Caco-2 (cell line): ENCODE data around the gene NEK7. TPM values are rescaled to one million over a fixed set of nuclear protein-coding genes. Genes with fewer than 3 reads are reported as not detected.

Experiments used
- BruUV-seq: library from RNA; stranded (reverse); fragments of 400-500 nt; replicated peaks from 2 replicates; lab custom pipeline; 2021; lab: Mats Ljungman, UMichigan
- CTCF ChIA-PET: fragments of 300-600 bp; sonication (Branson Sonifier 250); formaldehyde crosslinking; loops from one replicate; lab custom pipeline; 2022; ENCODE audit warnings: antibody characterized with exemption; lab: Charles Lee
- POLR2A ChIA-PET: fragments of 300-600 bp; sonication (Branson Sonifier 250); formaldehyde crosslinking; loops from one replicate; lab custom pipeline; 2022; ENCODE audit warnings: antibody characterized with exemption; lab: Charles Lee
- DNase-seq, 2 experiments: peaks; one replicate each; pipeline versions ENCODE4 v3.0.0 to v3.0.0-alpha.2; 2020 to 2022
- H3K27me3 ChIP-seq: replicated peaks from 2 replicates; pipeline ENCODE4 v1.6.0; 2011; ENCODE audit warnings: low read length; ENCODE audit not compliant: control insufficient read depth, insufficient read depth
- H3K36me3 ChIP-seq: 2 replicates; pipeline ENCODE4 v1.5.1; 2011; ENCODE audit warnings: low read length; ENCODE audit not compliant: control insufficient read depth, insufficient read depth
- H3K4me1 ChIP-seq: fragments of 250-450 bp; sonication (Bioruptor Pico); 2 replicates; pipeline ENCODE4 v1.5.1; 2020; ENCODE audit warnings: mild to moderate bottlenecking
- H3K4me3 ChIP-seq: 2 replicates; pipeline ENCODE4 v1.5.1; 2011; ENCODE audit warnings: low read depth, mild to moderate bottlenecking, control low read depth, low read length
- H3K9me3 ChIP-seq: fragments of 250-450 bp; sonication (Bioruptor Pico); 2 replicates; pipeline ENCODE4 v1.5.1; 2020; ENCODE audit warnings: mild to moderate bottlenecking, moderate library complexity
- H3K27ac Mint-ChIP-seq: one replicate; pipeline ENCODE4 v1.8.0; 2022; ENCODE audit warnings: mixed read lengths; ENCODE audit not compliant: unreplicated experiment
- H3K27me3 Mint-ChIP-seq: one replicate; pipeline ENCODE4 v1.8.0; 2022; ENCODE audit warnings: mixed read lengths; ENCODE audit not compliant: insufficient read depth, unreplicated experiment
- H3K36me3 Mint-ChIP-seq: one replicate; pipeline ENCODE4 v1.8.0; 2022; ENCODE audit warnings: mild to moderate bottlenecking, mixed read lengths; ENCODE audit not compliant: insufficient read depth, unreplicated experiment
- H3K4me1 Mint-ChIP-seq: one replicate; pipeline ENCODE4 v1.8.0; 2022; ENCODE audit warnings: low read depth, mixed read lengths; ENCODE audit not compliant: unreplicated experiment
- H3K4me3 Mint-ChIP-seq: one replicate; pipeline ENCODE4 v1.8.0; 2022; ENCODE audit warnings: mild to moderate bottlenecking, moderate library complexity, mixed read lengths; ENCODE audit not compliant: unreplicated experiment
- H3K9me3 Mint-ChIP-seq: one replicate; pipeline ENCODE4 v1.8.0; 2022; ENCODE audit warnings: mixed read lengths; ENCODE audit not compliant: unreplicated experiment
- CTCF ChIP-seq, 2 experiments: fragments of 200-600 bp in 1 of 2; IDR thresholded peaks; 1 replicate in 1 of 2; 2 replicates in 1 of 2; pipeline versions ENCODE4 v1.5.1 to v1.8.0; 2011 to 2022; ENCODE audit warnings: antibody characterized with exemption in 1 of 2, control low read depth in 1 of 2, inconsistent platforms in 1 of 2, low read depth in 1 of 2, low read length in 1 of 2, mild to moderate bottlenecking in 1 of 2, moderate library complexity in 1 of 2; ENCODE audit not compliant: insufficient read depth in 1 of 2, severe bottlenecking in 1 of 2, unreplicated experiment in 1 of 2
- intact Hi-C: fragments of 100-400 bp; cut with micrococcal nuclease; formaldehyde crosslinking; loops from one replicate; pipeline ENCODE4 v1.10.0; 2022; ENCODE audit not compliant: unreplicated experiment
- total RNA-seq: library from RNA; stranded (reverse); gene quantifications from 2 replicates; pipeline ENCODE4 v1.2.3, GENCODE V29; 2022

NEK7 gene
- total RNA-seq, 1 experiment from 2014 or later: 56.1 TPM

GRCh38 chr1:198171667-198172540 lies 15.1 kb downstream of the NEK7 start:
- Histone ChIP-seq H3K4me3 (no peak overlapping the region), H3K36me3 (no peaks in the 10 kb centered on the region), H3K4me1 (peaks cover 17% of the 10 kb centered on the region), H3K9me3 (no peaks in the 10 kb centered on the region), H3K27me3 (no peaks in the 10 kb centered on the region)
- ChIA-PET CTCF (no interaction called here), POLR2A (interaction anchor here (0.7 kb wide), 1 partner anchor 10 kb away, joined by 3 read pairs; no protein-coding TSS in a partner anchor)
- Mint-ChIP-seq H3K4me3 (no peak overlapping the region), H3K9me3 (no peaks in the 10 kb centered on the region), H3K27me3 (no peaks in the 10 kb centered on the region), H3K4me1 (peaks cover 44% of the 10 kb centered on the region), H3K36me3 (no peaks in the 10 kb centered on the region), H3K27ac (no peak overlapping the region)
- BruUV-seq: no TSS peak
- intact Hi-C loops: no loop called here
- DNase-seq: no peak
- TF ChIP-seq CTCF (IDR thresholded peaks at IDR 0.05; ENCODE audit: insufficient read depth in 1 of 2, low read depth in 1 of 2, low read length in 1 of 2, severe bottlenecking in 1 of 2, unreplicated experiment in 1 of 2): no peak

GRCh38 chr1:198173832-198174231 lies 17.0 kb downstream of the NEK7 start:
- Mint-ChIP-seq H3K9me3 (no peaks in the 10 kb centered on the region), H3K4me1 (peaks cover 45% of the 10 kb centered on the region), H3K4me3 (no peak overlapping the region), H3K27me3 (no peaks in the 10 kb centered on the region), H3K36me3 (no peaks in the 10 kb centered on the region), H3K27ac (no peak overlapping the region)
- no peaks in the 10 kb centered on the region for H3K27me3 ChIP-seq
- H3K36me3 ChIP-seq: no peaks in the 10 kb centered on the region
- no peak for TF ChIP-seq CTCF (IDR thresholded peaks at IDR 0.05; ENCODE audit: insufficient read depth in 1 of 2, low read depth in 1 of 2, low read length in 1 of 2, severe bottlenecking in 1 of 2, unreplicated experiment in 1 of 2)
- no TSS peak for BruUV-seq
- H3K4me1 ChIP-seq: no peaks in the 10 kb centered on the region; the same call in 1 of the 2 replicates
- no peak overlapping the region for H3K4me3 ChIP-seq
- no peaks in the 10 kb centered on the region for H3K9me3 ChIP-seq
- POLR2A ChIA-PET: no interaction called here
- CTCF ChIA-PET: no interaction called here
- no peak for DNase-seq
- intact Hi-C loops: no loop called here

- Histone ChIP-seq H3K27me3 (no peaks in the 10 kb centered on the region), H3K36me3 (no peaks in the 10 kb centered on the region), H3K4me1 (no peaks in the 10 kb centered on the region), H3K9me3 (no peaks in the 10 kb centered on the region), H3K4me3 (no peak overlapping the region)
- intact Hi-C loops: no loop called here
- Mint-ChIP-seq H3K27me3 (no peaks in the 10 kb centered on the region), H3K36me3 (no peaks in the 10 kb centered on the region), H3K27ac (no peak overlapping the region), H3K4me1 (peaks cover 44% of the 10 kb centered on the region), H3K9me3 (no peaks in the 10 kb centered on the region), H3K4me3 (no peak overlapping the region)
- POLR2A ChIA-PET: no interaction called here
- no peak for DNase-seq
- TF ChIP-seq CTCF (IDR thresholded peaks at IDR 0.05; ENCODE audit: insufficient read depth in 1 of 2, low read depth in 1 of 2, low read length in 1 of 2, severe bottlenecking in 1 of 2, unreplicated experiment in 1 of 2): no peak
- CTCF ChIA-PET: no interaction called here
- BruUV-seq: no TSS peak
Measured at GRCh38 chr1:198174297-198174696, 17.5 kb downstream of the NEK7 start.
